NCI-H748 (cell line): Measurements from ENCODE around the gene IFI44.
A peak's percentile ranks its signal among the peaks of the same experiment; 100 is the strongest.

Experiments used
- DNase-seq: peaks from one replicate; lab custom pipeline; 2025; ENCODE audit not compliant: unreplicated experiment; lab: John Stamatoyannopoulos, UW

The IFI44 gene

DNA sequence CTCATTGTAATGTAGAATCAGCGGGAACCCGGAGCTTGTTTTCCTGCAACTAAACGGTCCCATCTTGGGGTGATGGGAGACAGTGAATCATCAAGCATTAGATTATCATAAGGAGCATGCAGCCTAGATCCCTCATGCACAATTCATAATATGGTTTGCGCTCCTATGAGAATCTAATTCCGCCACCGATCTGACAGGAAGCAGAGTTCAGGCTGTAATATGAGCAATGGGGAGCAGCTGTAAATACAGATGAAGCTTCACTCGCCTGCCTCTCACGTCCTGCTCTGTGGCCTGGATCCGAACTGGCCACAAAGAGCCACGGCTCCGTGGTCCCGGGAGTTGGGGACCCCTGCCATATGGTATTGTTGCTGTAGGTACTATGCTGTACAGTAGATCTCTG is 1.6 kb downstream of the IFI44 start:
- no peak for DNase-seq

DNA sequence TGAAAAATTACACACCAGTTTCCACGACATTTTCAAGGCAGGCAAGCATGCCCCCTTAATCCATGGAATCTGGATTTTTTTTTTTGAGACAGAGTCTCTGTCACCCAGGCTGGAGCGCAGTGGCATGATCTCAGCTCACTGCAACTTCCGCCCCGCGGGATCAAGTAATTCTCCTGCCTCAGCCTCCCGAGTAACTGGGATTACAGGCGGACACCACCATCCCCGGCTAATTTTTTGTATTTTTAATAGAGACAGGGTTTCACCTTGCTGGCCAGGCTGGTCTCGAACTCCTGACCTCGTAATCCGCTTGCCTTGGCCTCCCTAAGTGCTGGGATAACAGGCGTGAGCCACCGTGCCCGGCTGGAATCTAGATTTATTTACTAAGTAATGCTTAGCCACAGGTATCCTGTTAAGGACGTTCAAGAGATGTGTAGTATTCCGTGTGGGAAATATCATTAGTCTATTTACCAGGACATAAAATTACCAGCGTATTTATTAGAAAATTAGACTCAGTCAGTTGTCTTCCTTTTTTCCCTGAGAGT is 2.5 kb downstream of the IFI44 start:
- DNase-seq: no peak

DNA sequence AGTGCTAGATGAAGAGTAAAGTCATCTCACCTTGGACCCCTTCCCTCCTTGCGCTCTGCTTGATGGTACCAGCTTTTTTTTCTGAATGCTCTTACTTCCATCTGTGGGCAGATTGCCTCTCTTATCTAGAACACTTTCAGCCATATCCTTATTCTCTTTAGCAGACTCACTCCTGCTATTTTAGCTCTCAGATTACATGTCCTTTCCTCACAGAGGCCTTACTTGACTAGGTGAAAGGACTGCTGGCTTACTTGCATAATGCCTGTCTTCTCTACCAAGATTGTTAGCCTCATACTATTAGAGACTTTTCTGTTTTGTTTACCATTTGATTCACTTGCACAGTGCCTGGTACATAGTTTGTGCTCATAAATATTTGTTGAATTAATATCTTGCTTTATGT is 9.3 kb downstream of the IFI44 start:
- no peak for DNase-seq

DNA sequence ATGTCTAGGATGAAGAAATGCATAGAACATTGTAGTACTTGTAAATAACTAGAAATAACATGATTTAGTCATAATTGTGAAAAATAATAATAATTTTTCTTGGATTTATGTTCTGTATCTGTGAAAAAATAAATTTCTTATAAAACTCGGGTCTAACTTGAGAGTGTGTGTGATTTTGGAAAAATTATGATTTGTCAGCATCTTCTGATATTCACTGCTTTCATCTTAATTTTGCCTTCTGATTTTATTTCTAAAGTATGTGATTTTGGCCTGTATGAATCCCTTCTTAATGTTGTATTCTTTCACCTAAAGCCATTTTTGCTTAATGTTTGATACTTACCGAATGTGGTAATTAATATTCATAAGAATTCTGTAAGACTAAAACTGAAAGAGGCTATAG is 14.3 kb downstream of the IFI44 start:
- no peak for DNase-seq

GRCh38 chr1:78664763-78665162 is 15.1 kb downstream of the IFI44 start:
- no peak for DNase-seq

DNA sequence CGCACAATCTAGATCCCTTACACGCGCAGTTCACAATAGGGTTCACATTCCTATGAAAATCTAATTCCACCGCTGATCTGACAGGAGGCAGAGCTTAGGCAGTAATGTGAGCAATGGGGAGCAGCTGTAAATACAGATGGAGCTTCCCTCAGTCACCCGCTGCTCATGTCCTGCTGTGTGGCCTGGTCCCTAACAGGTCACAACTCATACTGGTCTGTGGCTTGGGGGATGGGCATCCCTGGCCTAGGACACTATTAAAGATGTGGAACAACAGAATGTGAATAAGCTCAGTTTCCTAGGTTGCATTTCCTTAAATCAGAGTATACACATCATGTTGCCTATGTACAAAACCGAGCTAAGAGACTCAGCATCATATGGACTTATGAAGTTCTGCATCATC is 16.2 kb downstream of the IFI44 start:
- no peak for DNase-seq

- DNase-seq: no peak
Measured at GRCh38 chr1:78667939-78668338, 18.3 kb downstream of the IFI44 start.

DNA sequence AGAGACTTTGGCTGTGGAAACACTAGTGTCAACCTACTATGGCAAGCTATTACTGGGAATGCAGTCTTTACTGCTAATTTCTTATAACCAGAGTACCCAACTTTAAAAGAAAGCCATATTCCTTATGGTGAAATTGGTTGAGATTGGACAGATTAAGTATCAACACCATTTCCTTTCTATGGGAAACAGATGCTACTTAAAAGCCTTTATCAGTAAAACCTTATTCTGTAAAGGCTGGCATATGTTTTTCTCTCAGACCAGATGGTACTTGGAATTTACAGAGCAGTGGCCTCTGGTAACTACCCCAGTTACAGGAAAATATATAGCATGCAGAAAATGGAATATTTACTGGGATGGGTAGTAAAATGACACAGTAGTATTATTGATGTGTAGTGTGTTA is 18.8 kb downstream of the IFI44 start:
- no peak for DNase-seq

GRCh38 chr1:78672428-78672827 is 22.8 kb downstream of the IFI44 start:
- DNase-seq: no peak

DNA sequence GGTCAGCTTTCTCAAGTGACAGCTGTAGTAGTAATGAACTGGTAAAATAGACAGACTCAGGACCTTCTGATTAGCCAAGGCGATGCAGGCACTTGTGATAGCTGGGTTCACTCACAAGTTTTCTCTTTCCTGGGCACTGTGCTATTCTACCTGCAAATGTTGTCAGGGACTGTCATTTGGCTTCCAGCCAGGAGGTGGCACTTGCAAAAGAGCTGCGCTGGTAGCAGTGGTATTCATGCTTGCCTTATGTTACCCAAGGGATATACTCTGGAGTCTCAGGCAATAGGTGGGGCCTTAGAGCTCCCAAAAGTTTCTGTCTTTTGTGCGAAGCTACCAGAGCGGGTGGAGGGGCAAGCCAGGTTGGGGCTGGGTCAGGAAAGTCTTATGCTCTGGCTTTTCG is 23.5 kb downstream of the IFI44 start:
- DNase-seq: peak; percentile 33

DNA sequence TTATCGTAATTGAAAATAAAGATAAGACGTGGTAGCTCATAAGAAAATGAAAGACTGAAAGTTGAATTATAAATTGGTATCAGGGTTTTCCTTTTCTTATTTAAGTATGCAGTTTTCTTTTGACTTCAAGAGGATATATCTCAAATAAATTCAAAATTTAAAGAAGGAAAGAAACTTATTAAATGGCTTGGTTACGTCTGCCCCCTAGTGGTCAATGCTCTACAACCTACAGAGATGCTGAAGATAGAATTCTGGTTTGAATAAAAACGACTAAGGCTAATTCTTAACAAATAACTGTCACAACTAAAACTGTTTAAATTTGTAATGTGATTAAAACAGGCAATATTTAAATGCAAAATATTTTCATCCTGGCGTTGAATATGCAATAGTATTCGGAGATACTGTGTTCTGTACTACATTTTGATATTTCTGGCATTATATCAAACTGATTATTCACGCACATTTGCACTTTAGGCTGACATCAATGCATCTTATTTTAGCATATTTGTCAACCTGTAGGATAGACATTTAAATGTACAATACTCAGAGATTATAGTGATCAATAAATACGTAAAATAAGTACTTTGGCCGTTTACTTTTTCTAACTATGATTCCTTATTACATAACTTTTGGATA is 26.8 kb downstream of the IFI44 start:
- DNase-seq: peak; percentile 36

GRCh38 chr1:78676993-78677392 is 27.4 kb downstream of the IFI44 start:
- no peak for DNase-seq

GRCh38 chr1:78677788-78678187 is 28.2 kb downstream of the IFI44 start:
- DNase-seq: no peak

- DNase-seq: no peak
Measured at GRCh38 chr1:78678324-78678723, 28.7 kb downstream of the IFI44 start.

DNA sequence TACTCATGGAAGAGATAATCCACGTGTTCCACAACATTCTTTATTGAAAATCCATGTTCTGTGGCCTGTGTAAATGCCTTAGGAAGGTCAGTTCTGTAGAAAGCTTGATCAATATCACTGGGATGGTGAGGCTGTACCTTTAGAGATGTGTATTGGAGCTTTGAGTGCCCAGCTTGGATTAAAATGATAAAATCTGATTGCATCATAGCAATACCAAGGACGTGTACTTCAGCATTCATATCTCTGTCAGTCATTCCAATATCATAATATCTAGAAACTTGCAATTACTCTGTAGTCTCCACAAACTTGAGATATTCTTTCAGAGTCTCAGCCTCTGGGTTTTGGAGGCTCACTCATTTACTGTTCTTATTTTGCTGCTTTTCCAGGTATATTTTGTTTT is 31.6 kb downstream of the IFI44 start:
- DNase-seq: no peak

DNA sequence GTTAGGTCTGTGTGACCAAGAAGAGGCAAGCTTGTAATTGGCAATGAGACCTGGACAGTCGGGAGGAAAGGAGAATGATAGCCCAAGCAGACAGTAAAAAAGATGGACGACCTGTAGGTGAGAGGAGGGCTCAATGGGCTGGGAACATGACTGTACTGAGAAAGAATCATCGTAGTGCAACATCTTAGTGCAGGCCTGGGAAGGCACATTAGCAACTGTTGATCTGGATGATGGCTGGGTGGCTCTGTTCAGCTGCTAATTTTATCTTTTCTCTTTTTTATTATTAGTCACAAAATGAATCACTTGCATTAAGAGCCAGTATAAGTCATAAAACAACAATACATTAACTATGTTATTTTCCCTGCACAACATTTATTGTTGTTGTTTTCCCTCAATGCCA is 32.9 kb downstream of the IFI44 start:
- no peak for DNase-seq

- DNase-seq: no peak
Measured at GRCh38 chr1:78683079-78683478, 33.4 kb downstream of the IFI44 start.

DNA sequence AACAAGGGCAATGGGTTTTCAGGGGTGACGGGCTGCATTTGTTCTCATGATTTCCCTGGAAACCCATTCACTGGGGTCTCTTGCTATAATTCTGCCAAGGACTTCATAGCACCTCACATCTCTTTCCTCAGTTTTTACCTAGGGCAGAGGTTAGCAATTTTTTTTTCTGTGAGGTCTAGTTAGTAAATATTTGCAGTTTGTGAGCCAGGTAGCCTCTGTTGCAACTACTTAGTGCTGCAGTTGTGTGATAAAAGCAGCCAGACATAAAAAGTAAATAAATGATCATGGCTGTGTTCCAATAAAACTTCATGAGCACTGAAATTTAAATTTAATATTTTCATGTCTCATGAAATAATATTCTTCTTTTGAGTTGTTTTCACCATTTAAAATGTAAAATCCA is 37.7 kb downstream of the IFI44 start:
- no peak for DNase-seq

DNA sequence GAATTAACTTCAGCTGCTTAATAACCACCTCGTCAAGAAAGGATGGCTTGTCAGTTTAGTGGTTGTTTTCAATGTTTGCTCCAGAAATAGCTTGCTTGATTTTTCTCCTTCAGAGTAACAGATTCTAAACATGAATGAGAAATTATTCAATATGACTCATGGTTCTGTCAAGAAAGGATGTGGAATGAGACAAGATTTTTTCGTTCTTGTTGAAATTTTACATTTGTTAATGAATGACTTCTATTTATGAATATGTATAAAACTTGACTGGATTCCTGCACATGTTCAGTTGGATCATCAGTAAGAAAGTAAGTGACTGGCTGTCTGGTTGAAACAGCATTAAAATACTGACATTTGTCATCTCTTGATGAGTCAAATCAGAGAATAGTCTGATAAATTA is 38.3 kb downstream of the IFI44 start:
- no peak for DNase-seq

GRCh38 chr1:78688697-78689096 is 39.1 kb downstream of the IFI44 start:
- DNase-seq: peak; percentile 3

GRCh38 chr1:78690516-78690915 is 40.9 kb downstream of the IFI44 start:
- no peak for DNase-seq

- peak; percentile 22 for DNase-seq
Measured at GRCh38 chr1:78691995-78692747, 42.5 kb downstream of the IFI44 start.

DNA sequence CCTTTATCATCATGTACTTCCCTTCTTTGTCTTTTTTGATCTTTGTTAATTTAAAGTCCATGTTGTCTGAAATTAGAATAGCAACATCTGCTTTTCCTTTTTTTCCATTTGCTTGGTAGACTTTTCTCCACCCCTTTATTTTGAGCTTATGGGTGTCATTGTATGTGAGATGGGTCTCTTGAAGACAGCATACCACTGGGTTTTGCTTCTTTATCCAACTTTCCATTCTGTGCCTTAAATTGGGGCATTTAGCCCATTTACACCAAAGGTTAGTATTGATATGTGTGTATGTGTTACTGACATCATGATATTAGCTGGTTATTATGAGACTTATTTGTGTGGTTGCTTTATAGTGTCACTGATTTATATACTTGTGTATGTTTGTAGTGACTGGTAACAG is 50.2 kb downstream of the IFI44 start:
- DNase-seq: no peak
